IgD-negative memory B cell (primary cell): ENCODE data around the gene DTX2. TPM values are rescaled to one million over a fixed set of nuclear protein-coding genes. Genes with fewer than 3 reads are reported as not detected.
A peak's percentile ranks its signal among the peaks of the same experiment; 100 is the strongest.
"Not testable (repeated sequence)": the region's sequence is repeated elsewhere in the genome, so short reads cannot be mapped to it uniquely, and the experiment has no call there.

ENCODE experiments used
- H3K27ac Mint-ChIP-seq, 3 donors: one replicate each; pipeline ENCODE4 v1.8.0; 2020 to 2022; ENCODE audit warnings: mild to moderate bottlenecking in 3 of 3, mixed read lengths in 3 of 3, moderate library complexity in 1 of 3
- H3K27me3 Mint-ChIP-seq: one replicate; pipeline ENCODE4 v1.8.0; 2021; ENCODE audit warnings: mixed read lengths
- H3K36me3 Mint-ChIP-seq: one replicate; pipeline ENCODE4 v1.8.0; 2020; ENCODE audit warnings: mild to moderate bottlenecking, mixed read lengths
- H3K4me1 Mint-ChIP-seq, 3 donors: one replicate each; pipeline ENCODE4 v1.8.0; 2020 to 2022; ENCODE audit warnings: mixed read lengths in 3 of 3, mild to moderate bottlenecking in 1 of 3
- H3K4me3 Mint-ChIP-seq, 4 donors: one replicate each; pipeline ENCODE4 v1.8.0; 2020 to 2022; ENCODE audit warnings: mild to moderate bottlenecking in 4 of 4, mixed read lengths in 4 of 4, moderate library complexity in 3 of 4
- H3K9me3 Mint-ChIP-seq, 3 donors: one replicate each; pipeline ENCODE4 v1.8.0; 2020 to 2021; ENCODE audit warnings: mixed read lengths in 3 of 3, mild to moderate bottlenecking in 1 of 3
- polyA plus RNA-seq: library from polyadenylated mRNA; unstranded; fragments of 300-500 nt; fragmentation: Illumina TruSeq; gene quantifications from one replicate; pipeline ENCODE4 v1.2.3, GENCODE V29; 2021

Gene DTX2
- 19.9 TPM for polyA plus RNA-seq

DNA sequence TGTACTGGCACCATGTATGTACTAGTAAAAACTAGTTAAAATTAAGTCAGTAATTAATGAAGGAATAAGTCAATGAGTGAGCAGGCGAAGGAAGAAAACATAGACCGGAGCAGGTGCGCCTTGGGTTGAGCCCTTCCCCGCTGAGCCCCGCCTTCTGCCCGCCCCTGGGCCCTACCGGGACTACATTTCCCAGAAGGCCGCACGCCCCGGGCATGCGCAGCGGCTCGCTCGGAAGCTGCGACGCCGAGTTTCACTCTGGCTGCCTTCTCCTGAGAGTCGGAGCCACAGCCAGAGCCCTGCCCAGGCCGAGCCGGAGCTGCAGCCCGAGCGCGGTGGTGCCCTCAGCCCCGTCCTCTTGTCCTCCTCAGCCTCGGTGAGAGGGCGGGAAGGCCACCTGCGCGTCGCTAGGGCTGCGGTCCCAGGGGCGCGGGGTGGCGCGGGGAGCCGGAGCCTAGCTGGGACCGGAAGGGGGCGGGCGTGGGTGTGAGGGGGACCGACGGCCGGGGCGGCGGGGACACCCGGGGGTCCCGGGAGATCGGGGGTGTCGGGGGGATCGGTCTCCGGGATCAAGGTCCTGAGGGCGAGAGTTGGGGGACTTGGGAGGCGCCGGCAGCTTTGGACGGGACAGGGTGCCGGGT, at the start of gene DTX2:
Gene DTX2, plus strand, starts transcription at position 246 of the 638 bp plus-strand sequence. CDS start 18,801 bp downstream, outside the sequence.
- not testable (repeated sequence) for H3K27ac Mint-ChIP-seq, H3K27me3 Mint-ChIP-seq, H3K9me3 Mint-ChIP-seq, H3K36me3 Mint-ChIP-seq, H3K4me1 Mint-ChIP-seq
- H3K4me3 Mint-ChIP-seq = peak within 1 kb of the TSS in 3 of 4 donors; percentile 62 to 72 (median 70)

DNA sequence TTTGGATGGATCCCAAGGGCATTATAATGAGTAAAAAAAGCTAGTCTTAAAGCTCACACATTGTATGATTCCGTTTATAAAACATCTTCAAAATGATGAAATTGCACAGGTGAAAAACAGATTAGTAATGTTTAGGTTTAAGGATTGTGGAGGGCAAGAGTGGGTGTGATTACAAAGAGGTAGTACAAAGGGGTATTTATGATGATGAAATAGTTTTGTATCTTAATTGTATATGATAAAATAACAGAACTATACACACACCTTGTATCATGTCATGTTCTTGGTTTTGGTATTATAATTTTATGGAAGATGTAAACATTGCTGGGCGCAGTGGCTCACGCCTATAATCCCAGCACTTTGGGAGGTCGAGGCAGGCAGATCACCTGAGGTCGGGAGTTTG, 49.3 kb upstream of the DTX2 start:
- Mint-ChIP-seq H3K27ac (no peak overlapping the region), H3K4me1 (peaks cover 0 to 2% (median 0%) of the 10 kb centered on the region in 3 donors), H3K9me3 (no peaks in the 10 kb centered on the region), H3K4me3 (no peak overlapping the region), H3K36me3 (peaks cover 3% of the 10 kb centered on the region), H3K27me3 (no peaks in the 10 kb centered on the region)

DNA sequence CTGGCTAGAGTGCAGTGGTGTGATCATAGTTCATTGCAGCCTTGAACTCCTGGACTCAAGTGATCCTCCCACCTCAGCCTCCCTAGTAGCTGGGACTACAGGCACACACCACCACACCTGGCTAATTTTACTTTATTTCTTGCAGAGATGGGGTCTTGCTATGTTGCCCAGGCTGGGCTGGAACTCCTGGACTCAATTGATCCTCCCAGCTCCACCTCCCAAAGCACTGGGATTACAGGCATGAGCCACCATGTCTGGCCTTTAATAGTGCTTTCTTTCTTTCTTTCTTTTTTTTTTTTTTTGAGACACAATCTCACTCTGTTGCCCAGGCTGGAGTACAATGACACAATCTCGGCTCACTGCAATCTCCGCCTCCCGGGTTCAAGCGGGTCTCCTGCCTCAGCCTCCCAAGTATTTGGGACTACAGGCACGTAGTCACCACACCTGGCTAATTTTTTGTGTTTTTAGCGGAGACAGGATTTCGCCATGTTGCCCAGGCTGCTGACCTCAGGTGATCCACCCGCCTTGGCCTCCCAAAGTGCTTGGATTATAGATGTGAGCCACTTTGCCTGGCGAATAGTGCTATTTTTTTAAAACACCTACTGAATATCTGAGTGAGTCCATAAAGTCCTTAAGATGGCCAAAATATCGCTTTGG, 43.7 kb upstream of the DTX2 start:
- not testable (repeated sequence) for H3K9me3 Mint-ChIP-seq, H3K27ac Mint-ChIP-seq, H3K4me3 Mint-ChIP-seq, H3K27me3 Mint-ChIP-seq, H3K36me3 Mint-ChIP-seq, H3K4me1 Mint-ChIP-seq

DNA sequence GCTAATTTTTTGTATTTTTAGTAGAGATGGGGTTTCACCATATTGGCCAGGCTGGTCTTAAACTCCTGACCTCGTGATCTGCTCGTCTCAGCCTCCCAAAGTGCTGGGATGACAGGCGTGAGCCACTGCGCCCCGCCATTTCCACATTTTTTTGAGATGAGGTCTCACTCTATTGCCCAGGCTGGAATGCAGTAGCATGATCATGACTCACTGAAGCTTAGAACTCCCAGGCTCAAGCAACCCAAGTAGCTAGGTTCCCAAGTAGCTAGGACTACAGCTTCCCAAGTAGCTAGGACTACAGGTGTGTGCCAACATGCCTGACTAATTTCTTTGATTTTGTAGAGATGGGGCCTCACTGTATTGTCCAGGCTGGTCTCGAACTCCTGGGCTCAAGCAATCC, 40.4 kb upstream of the DTX2 start:
- not testable (repeated sequence) for H3K27me3 Mint-ChIP-seq, H3K27ac Mint-ChIP-seq, H3K36me3 Mint-ChIP-seq, H3K4me3 Mint-ChIP-seq, H3K9me3 Mint-ChIP-seq
- H3K4me1 Mint-ChIP-seq = peaks cover 0 to 12% (median 10%) of the 10 kb centered on the region in 3 donors

DNA sequence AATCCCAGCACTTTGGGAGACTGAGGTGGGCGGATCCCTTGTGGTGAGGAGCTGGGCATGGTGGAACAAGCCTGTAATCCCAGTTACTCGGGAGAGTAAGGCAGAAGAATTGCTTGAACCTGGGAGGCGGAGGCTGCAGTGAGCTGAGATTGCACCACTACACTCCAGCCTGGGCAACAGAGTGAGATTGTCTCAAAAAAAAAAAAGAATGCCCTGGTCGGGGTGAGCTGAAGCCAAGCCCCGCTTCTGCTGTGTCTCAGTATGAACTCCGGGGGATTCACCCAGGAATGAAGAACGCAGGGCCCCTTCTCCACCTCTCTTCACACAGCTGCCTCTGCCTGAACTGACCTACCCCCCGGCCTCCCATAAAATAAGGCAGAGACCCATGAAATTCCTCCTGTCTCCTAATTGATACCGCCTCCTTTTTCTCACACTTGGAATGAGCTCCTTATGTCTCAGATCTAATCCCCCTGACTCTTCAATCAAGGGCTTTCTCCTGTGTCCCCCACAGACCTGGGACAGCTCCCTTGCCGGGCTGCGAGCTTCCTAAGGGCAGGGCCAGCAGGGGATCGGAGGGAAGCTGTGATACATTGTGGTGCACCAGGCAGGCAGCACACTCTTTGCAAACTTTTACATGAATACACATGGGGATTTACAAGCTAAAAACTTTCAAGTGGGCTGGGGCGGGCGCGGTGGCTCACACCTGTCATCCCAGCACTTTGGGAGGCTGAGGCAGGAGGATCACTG, 37.7 kb upstream of the DTX2 start:
- peaks cover 0 to 4% (median 0%) of the 10 kb centered on the region in 3 donors for H3K9me3 Mint-ChIP-seq
- no peak overlapping the region for H3K4me3 Mint-ChIP-seq
- peaks cover 8% of the 10 kb centered on the region for H3K27me3 Mint-ChIP-seq
- H3K27ac Mint-ChIP-seq = no peak overlapping the region
- H3K4me1 Mint-ChIP-seq = peaks cover 0 to 13% (median 10%) of the 10 kb centered on the region in 3 donors
- no peaks in the 10 kb centered on the region for H3K36me3 Mint-ChIP-seq

DNA sequence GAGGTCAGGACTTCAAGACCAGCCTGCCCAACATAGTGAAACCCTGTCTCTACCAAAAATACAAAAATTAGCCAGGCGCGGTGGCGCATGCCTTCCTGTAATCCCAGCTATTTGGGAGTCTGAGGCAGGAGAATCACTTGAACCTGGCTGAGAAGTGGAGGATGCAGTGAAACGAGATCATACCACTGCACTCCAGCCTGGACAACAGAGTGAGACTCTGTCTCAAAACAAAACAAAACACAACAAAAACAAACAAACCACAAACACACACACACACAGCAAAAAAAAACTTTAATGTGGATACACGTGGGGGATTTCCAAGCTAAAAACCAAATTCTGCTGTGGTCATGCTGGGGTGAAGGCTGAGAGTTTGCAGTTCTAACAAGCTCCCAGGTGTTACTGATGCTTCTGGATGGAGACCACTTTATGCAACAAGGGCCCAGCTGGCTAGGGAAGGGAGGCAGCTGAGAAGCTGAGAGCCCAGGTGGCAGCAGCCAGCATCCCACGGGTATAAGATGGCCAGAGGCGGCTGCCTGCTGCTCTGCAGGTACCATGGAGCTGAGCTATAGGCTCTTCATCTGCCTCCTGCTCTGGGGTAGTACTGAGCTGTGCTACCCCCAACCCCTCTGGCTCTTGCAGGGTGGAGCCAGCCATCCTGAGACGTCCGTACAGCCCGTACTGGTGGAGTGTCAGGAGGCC, 36.9 kb upstream of the DTX2 start, which contains the start of gene ZP3:
Gene ZP3, plus strand, starts transcription at position 538 of the 699 bp plus-strand sequence. Its CDS starts 15 bp downstream, at position 553.
- peaks cover 0 to 12% (median 12%) of the 10 kb centered on the region in 3 donors for H3K4me1 Mint-ChIP-seq
- peak within 1 kb of the TSS in 1 of 3 donors; percentile 54 for H3K27ac Mint-ChIP-seq
- peaks cover 0 to 4% (median 0%) of the 10 kb centered on the region in 3 donors for H3K9me3 Mint-ChIP-seq
- H3K4me3 Mint-ChIP-seq = no peak within 1 kb of the TSS
- peaks cover 8% of the 10 kb centered on the region for H3K27me3 Mint-ChIP-seq
- no peaks in the 10 kb centered on the region for H3K36me3 Mint-ChIP-seq

DNA sequence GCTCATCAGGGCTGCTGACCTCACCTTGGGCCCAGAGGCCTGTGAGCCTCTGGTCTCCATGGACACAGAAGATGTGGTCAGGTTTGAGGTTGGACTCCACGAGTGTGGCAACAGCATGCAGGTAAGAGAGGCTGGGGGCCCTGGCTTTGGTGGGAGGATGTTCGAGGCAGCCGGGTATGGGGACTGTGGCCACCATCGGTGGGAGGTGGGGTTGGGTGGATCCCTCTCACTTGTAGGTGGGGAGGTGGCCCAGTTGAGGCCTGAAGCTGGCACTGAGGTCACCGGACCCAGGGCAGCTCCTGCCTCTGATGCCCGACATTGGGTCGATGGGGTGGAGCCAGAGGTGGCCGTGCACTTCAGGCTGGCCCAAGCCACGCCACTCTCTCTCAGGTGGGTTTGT, 36.4 kb upstream of the DTX2 start:
- peaks cover 0 to 3% (median 0%) of the 10 kb centered on the region in 3 donors for H3K9me3 Mint-ChIP-seq
- H3K36me3 Mint-ChIP-seq = no peaks in the 10 kb centered on the region
- H3K27ac Mint-ChIP-seq = peak overlapping the region in 1 of 3 donors; percentile 54
- H3K4me3 Mint-ChIP-seq = no peak overlapping the region
- peaks cover 0 to 12% (median 12%) of the 10 kb centered on the region in 3 donors for H3K4me1 Mint-ChIP-seq
- peaks cover 8% of the 10 kb centered on the region for H3K27me3 Mint-ChIP-seq

DNA sequence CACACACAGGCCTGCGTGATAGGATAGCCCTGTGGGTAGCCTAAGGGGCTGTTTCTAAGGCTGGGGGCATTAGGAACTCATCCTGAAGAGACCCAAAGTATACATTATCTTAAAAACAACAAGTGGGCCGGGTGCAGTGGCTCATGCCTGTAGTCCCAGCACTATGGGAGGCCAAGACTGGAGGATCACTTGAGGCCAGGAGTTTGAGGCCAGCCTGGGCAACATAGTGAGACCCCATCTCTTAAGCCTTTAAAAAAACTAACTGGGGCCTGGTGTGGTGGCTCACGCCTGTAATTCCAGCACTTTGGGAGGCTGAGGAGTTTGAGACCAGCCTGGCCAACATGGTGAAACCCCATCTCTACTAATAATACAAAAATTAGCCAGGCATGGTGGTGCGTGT, 36.0 kb upstream of the DTX2 start:
- not testable (repeated sequence) for H3K36me3 Mint-ChIP-seq, H3K27ac Mint-ChIP-seq, H3K9me3 Mint-ChIP-seq, H3K27me3 Mint-ChIP-seq, H3K4me3 Mint-ChIP-seq
- H3K4me1 Mint-ChIP-seq = peaks cover 0 to 12% (median 12%) of the 10 kb centered on the region in 3 donors

DNA sequence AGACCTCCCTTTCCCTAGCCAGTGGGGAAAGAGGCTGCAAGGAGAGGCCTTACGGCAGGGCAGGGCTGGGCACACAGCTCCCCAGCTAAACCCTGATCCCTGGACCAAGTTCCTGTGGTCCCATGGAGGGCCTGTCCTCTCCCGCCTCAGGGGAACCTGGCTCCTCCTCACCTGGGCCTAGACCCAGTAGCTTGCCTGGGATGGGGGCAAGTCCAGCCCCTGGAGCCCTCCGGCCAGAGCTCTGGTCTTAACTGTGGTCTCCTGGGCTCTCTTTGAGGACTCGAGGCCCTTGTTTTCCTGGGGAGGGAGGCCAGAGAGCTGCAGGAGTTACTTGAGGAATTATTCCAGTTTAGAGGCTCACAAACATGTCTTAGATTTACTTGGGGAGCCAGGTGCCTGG, 35.3 kb upstream of the DTX2 start:
- no peaks in the 10 kb centered on the region for H3K36me3 Mint-ChIP-seq

DNA sequence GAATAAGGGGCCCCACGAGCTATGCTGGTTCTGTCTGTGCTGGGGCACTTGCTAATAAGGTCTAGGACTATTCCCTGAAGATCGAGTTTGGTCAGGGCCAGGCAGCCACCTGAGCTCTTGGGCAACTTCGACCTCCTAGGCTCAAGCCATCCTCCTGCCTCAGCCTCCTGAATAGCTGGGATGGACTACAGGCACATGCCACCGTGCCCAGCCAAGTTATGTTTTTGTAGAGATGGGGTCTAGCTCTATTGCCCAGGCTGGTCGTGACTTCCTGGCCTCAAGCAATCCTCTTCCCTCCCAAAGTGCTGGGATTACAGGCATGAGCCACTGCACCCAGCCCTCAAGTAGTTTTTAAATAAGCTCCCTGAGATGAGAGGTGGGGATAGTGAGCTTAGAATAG, 33.9 kb upstream of the DTX2 start:
- Mint-ChIP-seq H3K4me1 (peaks cover 0 to 12% (median 9%) of the 10 kb centered on the region in 3 donors), H3K9me3 (no peaks in the 10 kb centered on the region), H3K27me3 (peaks cover 4% of the 10 kb centered on the region), H3K36me3 (no peaks in the 10 kb centered on the region), H3K4me3 (no peak overlapping the region), H3K27ac (no peak overlapping the region)

More for the DNA sequence above, 35.3 kb upstream of the DTX2 start:
- H3K4me3 Mint-ChIP-seq = no peak overlapping the region
- no peaks in the 10 kb centered on the region for H3K9me3 Mint-ChIP-seq
- no peak overlapping the region for H3K27ac Mint-ChIP-seq
- peaks cover 0 to 12% (median 12%) of the 10 kb centered on the region in 3 donors for H3K4me1 Mint-ChIP-seq
- peaks cover 8% of the 10 kb centered on the region for H3K27me3 Mint-ChIP-seq

DNA sequence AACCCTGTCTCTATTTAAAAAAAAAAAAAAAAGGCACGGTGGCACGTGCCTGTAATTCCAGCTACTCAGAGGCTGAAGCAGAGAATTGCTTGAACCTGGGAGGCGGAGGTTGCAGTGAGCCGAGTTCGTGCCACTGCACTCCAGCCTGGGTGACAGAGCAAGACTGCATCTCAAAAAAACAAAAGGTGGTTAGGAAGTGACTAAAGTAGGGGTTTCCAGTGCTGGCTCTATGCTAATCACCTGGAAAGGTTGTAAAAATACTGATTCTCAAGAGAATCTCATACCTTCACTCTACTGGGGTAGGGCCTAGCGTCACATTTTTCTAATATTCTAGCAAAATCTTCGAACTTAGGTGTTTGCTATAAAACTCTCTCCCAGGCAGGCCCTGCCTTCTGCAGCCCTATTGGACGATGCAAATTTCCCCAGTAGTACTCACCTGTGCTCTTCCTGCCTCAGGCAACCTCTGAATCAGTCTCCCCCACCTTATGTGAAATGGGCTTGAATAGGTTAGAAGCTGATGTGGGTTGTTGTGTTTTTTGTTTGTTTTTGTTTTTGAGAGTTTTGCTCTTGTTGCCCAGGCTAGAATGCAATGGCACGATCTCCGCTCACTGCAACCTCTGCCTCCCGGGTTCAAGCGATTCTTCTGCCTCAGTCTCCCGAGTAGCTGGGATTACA, 33.2 kb upstream of the DTX2 start:
- H3K4me1 Mint-ChIP-seq = peaks cover 0 to 12% (median 9%) of the 10 kb centered on the region in 3 donors
- H3K27me3 Mint-ChIP-seq = no peaks in the 10 kb centered on the region
- H3K9me3 Mint-ChIP-seq = no peaks in the 10 kb centered on the region
- H3K4me3 Mint-ChIP-seq = no peak overlapping the region
- H3K36me3 Mint-ChIP-seq = no peaks in the 10 kb centered on the region
- no peak overlapping the region for H3K27ac Mint-ChIP-seq

DNA sequence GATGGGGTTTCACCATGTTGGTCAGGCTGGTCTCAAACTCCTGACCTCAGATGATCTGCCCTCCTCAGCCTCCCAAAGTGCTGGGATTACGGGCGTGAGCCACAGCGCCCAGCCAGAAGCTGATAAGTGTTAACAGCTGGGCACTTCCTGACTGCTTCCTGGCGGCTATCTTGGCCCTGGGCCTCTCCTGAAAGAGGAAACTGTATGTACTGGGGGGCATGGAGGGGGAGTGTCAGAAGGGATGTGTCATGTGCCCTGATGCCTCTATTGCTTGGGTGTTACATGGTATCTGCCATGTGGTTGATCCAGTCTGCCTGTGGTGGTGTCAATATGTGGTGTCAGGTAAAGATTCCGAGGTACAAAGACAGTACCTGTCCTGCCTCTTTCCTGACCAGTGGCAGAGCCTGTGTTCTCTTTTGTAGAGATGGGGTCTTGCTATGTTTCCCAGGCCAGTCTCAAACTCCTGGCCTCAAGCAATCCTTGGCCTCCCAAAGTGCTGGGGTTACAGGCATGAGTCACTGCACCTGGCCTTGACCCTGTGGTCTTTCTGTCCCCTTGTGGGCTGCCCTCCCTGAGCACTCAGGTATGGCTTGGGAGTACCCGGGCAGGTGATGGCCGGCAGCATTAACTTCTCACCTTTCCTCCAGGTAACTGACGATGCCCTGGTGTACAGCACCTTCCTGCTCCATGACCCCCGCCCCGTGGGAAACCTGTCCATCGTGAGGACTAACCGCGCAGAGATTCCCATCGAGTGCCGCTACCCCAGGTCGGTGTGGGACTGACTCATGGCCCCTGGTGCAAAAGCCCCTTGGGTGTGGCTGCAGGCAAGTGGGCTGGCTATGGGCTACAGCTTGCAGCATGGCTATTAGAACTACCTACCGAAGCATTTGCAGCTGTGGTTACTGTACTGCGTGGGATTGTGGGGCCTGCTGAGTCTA, 32.4 kb upstream of the DTX2 start:
- Mint-ChIP-seq H3K27me3 (no peaks in the 10 kb centered on the region), H3K4me1 (peaks cover 0 to 9% (median 9%) of the 10 kb centered on the region in 3 donors), H3K4me3 (no peak overlapping the region), H3K27ac (no peak overlapping the region), H3K9me3 (no peaks in the 10 kb centered on the region), H3K36me3 (no peaks in the 10 kb centered on the region)

DNA sequence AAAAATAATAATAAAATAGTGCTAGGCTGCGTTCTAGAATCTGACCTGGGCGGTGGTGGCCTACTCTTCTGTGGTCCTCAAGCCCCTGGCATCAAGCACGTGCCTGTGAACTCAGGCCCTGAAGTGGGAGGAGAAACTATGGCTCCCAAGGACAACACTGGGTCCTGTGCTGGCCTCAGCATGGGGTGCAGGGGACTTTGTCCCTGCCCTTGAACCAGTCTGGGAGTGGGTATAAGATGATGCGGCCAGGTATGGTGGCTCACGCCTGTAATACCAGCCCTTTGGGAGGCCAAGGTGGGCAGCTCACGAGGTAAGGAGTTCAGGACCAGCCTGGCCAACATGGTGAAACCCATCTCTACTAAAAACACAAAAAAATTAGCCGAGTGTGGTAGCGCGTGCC, 31.3 kb upstream of the DTX2 start:
- H3K9me3 Mint-ChIP-seq = no peaks in the 10 kb centered on the region
- no peak overlapping the region for H3K27ac Mint-ChIP-seq
- H3K36me3 Mint-ChIP-seq = no peaks in the 10 kb centered on the region
- H3K4me1 Mint-ChIP-seq = peaks cover 0 to 2% (median 1%) of the 10 kb centered on the region in 3 donors
- H3K27me3 Mint-ChIP-seq = no peaks in the 10 kb centered on the region
- H3K4me3 Mint-ChIP-seq = no peak overlapping the region
